PC-9 (cell line): ENCODE measurements around the gene ANKRD44. TPM values are rescaled to one million over a fixed set of nuclear protein-coding genes. Genes with fewer than 3 reads are reported as not detected.

Source experiments
- BruUV-seq: library from RNA; stranded (reverse); fragments of 400-500 nt; replicated peaks from 2 replicates; lab custom pipeline; 2021; lab: Mats Ljungman, UMichigan
- CTCF ChIA-PET: fragments of 300-600 bp; sonication (Branson Sonifier 250); formaldehyde crosslinking; loops from one replicate; lab custom pipeline; 2022; ENCODE audit warnings: antibody characterized with exemption; lab: Charles Lee
- POLR2A ChIA-PET: fragments of 300-600 bp; sonication (Branson Sonifier 250); formaldehyde crosslinking; loops from one replicate; lab custom pipeline; 2022; ENCODE audit warnings: antibody characterized with exemption; ENCODE audit not compliant: unreplicated experiment; lab: Charles Lee
- DNase-seq, 2 experiments: peaks; one replicate each; pipeline versions ENCODE4 v3.0.0 to v3.0.0-alpha.2; 2015 to 2022; ENCODE audit warnings: mixed read lengths in 1 of 2
- H2AFZ ChIP-seq: fragments of 200-600 bp; sonication (generic); 2 replicates; pipeline ENCODE4 v1.8.1; 2017; ENCODE audit warnings: antibody characterized with exemption
- H3F3A ChIP-seq: fragments of 200-600 bp; sonication (generic); 2 replicates; pipeline ENCODE4 v1.8.1; 2017; ENCODE audit warnings: antibody characterized with exemption, mild to moderate bottlenecking, low read depth; ENCODE audit not compliant: insufficient read depth
- H3K27ac ChIP-seq: fragments of 200-600 bp; sonication (generic); 2 replicates; pipeline ENCODE4 v1.6.1; 2016; ENCODE audit warnings: mixed run types
- H3K27me3 ChIP-seq: fragments of 200-600 bp; sonication (generic); 2 replicates; pipeline ENCODE4 v1.6.1; 2016; ENCODE audit warnings: low read depth, mixed run types; ENCODE audit not compliant: insufficient read depth
- H3K36me3 ChIP-seq: fragments of 200-600 bp; sonication (generic); 2 replicates; pipeline ENCODE4 v1.6.1; 2016; ENCODE audit warnings: low read depth, mixed run types
- H3K4me1 ChIP-seq: fragments of 200-600 bp; sonication (generic); replicated peaks from 2 replicates; pipeline ENCODE4 v1.6.1; 2016; ENCODE audit warnings: mixed run types; ENCODE audit not compliant: insufficient read depth
- H3K4me2 ChIP-seq: fragments of 200-600 bp; sonication (generic); 2 replicates; pipeline ENCODE4 v1.6.1; 2017; ENCODE audit warnings: mixed run types
- H3K4me3 ChIP-seq: fragments of 200-600 bp; sonication (generic); 2 replicates; pipeline ENCODE4 v1.6.1; 2016; ENCODE audit warnings: mixed run types
- H3K79me2 ChIP-seq: fragments of 200-600 bp; sonication (generic); 2 replicates; pipeline ENCODE4 v1.6.1; 2017; ENCODE audit warnings: low read depth, mixed run types
- H3K9me2 ChIP-seq: fragments of 200-600 bp; sonication (generic); 2 replicates; pipeline ENCODE4 v1.8.1; 2017; ENCODE audit warnings: mild to moderate bottlenecking; ENCODE audit not compliant: insufficient read depth
- H3K9me3 ChIP-seq: fragments of 200-600 bp; sonication (generic); 2 replicates; pipeline ENCODE4 v1.8.1; 2016; ENCODE audit warnings: low read depth; ENCODE audit not compliant: insufficient read depth
- H4K20me1 ChIP-seq: fragments of 200-600 bp; sonication (generic); 2 replicates; pipeline ENCODE4 v1.8.1; 2017; ENCODE audit not compliant: insufficient read depth
- EZH2 ChIP-seq: fragments of 200-600 bp; sonication (generic); IDR thresholded peaks from 2 replicates; pipeline ENCODE4 v1.8.0; 2017; ENCODE audit warnings: antibody characterized with exemption, low read depth
- intact Hi-C: fragments of 100-400 bp; cut with micrococcal nuclease; formaldehyde crosslinking; loops from one replicate; pipeline ENCODE4 v1.10.0; 2022; ENCODE audit not compliant: unreplicated experiment
- total RNA-seq: library from RNA; stranded (reverse); gene quantifications from 2 replicates; pipeline ENCODE4 v1.2.3, GENCODE V29; 2021
- TF ChIP-seq, protein P1 (sequence below): fragments of 200-600 bp; sonication (generic); conservative IDR thresholded peaks from 2 replicates; pipeline ENCODE4 v1.6.1; 2017; ENCODE audit warnings: mixed run types, antibody characterized with exemption, mild to moderate bottlenecking, moderate library complexity

Gene ANKRD44
- total RNA-seq, 1 experiment from 2014 or later, result 3.4 TPM

GRCh38 chr2:196990788-196991461, 319.7 kb downstream of the ANKRD44 start:
- Histone ChIP-seq H3F3A (peaks cover 17% of the 10 kb centered on the region), H3K79me2 (no peaks in the 10 kb centered on the region), H3K9me3 (no peaks in the 10 kb centered on the region), H3K4me1 (peaks cover 32% of the 10 kb centered on the region), H3K27me3 (no peaks in the 10 kb centered on the region), H3K4me3 (no peak overlapping the region), H3K27ac (no peak overlapping the region), H3K4me2 (no peak overlapping the region), H3K9me2 (no peaks in the 10 kb centered on the region), H3K36me3 (no peaks in the 10 kb centered on the region), H2AFZ (no peak overlapping the region), H4K20me1 (no peaks in the 10 kb centered on the region)
- intact Hi-C loops, result no loop called here
- no peak for DNase-seq
- no TSS peak for BruUV-seq
- no peak for TF ChIP-seq EZH2
- TF ChIP-seq, protein P1, sequence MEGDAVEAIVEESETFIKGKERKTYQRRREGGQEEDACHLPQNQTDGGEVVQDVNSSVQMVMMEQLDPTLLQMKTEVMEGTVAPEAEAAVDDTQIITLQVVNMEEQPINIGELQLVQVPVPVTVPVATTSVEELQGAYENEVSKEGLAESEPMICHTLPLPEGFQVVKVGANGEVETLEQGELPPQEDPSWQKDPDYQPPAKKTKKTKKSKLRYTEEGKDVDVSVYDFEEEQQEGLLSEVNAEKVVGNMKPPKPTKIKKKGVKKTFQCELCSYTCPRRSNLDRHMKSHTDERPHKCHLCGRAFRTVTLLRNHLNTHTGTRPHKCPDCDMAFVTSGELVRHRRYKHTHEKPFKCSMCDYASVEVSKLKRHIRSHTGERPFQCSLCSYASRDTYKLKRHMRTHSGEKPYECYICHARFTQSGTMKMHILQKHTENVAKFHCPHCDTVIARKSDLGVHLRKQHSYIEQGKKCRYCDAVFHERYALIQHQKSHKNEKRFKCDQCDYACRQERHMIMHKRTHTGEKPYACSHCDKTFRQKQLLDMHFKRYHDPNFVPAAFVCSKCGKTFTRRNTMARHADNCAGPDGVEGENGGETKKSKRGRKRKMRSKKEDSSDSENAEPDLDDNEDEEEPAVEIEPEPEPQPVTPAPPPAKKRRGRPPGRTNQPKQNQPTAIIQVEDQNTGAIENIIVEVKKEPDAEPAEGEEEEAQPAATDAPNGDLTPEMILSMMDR, result no peak
- ChIA-PET CTCF (no interaction called here), POLR2A (no interaction called here)

GRCh38 chr2:196990092-196990491, 320.5 kb downstream of the ANKRD44 start:
- Histone ChIP-seq H3K36me3 (no peaks in the 10 kb centered on the region), H3K4me3 (no peak overlapping the region), H3K27me3 (no peaks in the 10 kb centered on the region), H3K79me2 (no peaks in the 10 kb centered on the region), H3K4me2 (no peak overlapping the region), H4K20me1 (no peaks in the 10 kb centered on the region), H3K9me3 (no peaks in the 10 kb centered on the region), H3K9me2 (no peaks in the 10 kb centered on the region), H3K27ac (no peak overlapping the region), H3F3A (peaks cover 17% of the 10 kb centered on the region), H3K4me1 (peaks cover 32% of the 10 kb centered on the region), H2AFZ (no peak overlapping the region)
- intact Hi-C loops, result no loop called here
- ChIA-PET CTCF (no interaction called here), POLR2A (no interaction called here)
- TF ChIP-seq, protein P1, result no peak
- no peak for TF ChIP-seq EZH2
- no peak for DNase-seq
- BruUV-seq, result no TSS peak

GRCh38 chr2:196989496-196989895, 321.1 kb downstream of the ANKRD44 start:
- no peak overlapping the region for H2AFZ ChIP-seq
- H3K9me3 ChIP-seq, result no peaks in the 10 kb centered on the region
- H3K27ac ChIP-seq, result no peak overlapping the region
- no peaks in the 10 kb centered on the region for H3K79me2 ChIP-seq
- peaks cover 17% of the 10 kb centered on the region for H3F3A ChIP-seq
- CTCF ChIA-PET, result no interaction called here
- BruUV-seq, result no TSS peak
- DNase-seq, result no peak
- TF ChIP-seq EZH2, result no peak
- TF ChIP-seq, protein P1, result no peak
- no peaks in the 10 kb centered on the region for H3K27me3 ChIP-seq
- H3K4me2 ChIP-seq, result no peak overlapping the region
- H3K9me2 ChIP-seq, result no peaks in the 10 kb centered on the region
- intact Hi-C loops, result no loop called here
- H3K4me3 ChIP-seq, result no peak overlapping the region
- no peaks in the 10 kb centered on the region for H3K36me3 ChIP-seq
- no peaks in the 10 kb centered on the region for H4K20me1 ChIP-seq
- H3K4me1 ChIP-seq, result peaks cover 32% of the 10 kb centered on the region
- POLR2A ChIA-PET, result interaction anchor here (0.6 kb wide), 1 partner anchor 274 kb away, joined by 11 read pairs; no protein-coding TSS in a partner anchor
